Loucy (cell line): ENCODE results near the gene ARHGAP25.

Source experiments
- H2AFZ ChIP-seq: fragments of 200-600 bp; sonication (generic); 2 replicates; pipeline ENCODE4 v1.6.0; 2016; ENCODE audit warnings: antibody characterized with exemption, mild to moderate bottlenecking, low read length, moderate library complexity
- H3F3A ChIP-seq: fragments of 200-600 bp; 2 replicates; pipeline ENCODE4 v1.6.0; 2016; ENCODE audit warnings: antibody characterized with exemption, low read depth, mild to moderate bottlenecking
- H3K27me3 ChIP-seq: fragments of 200-600 bp; sonication (generic); 2 replicates; pipeline ENCODE4 v1.6.1; 2014; ENCODE audit warnings: low read length, mild to moderate bottlenecking; ENCODE audit not compliant: insufficient read depth, poor library complexity, severe bottlenecking
- H3K36me3 ChIP-seq: fragments of 200-600 bp; sonication (generic); 2 replicates; pipeline ENCODE4 v1.6.1; 2016; ENCODE audit warnings: low read length; ENCODE audit not compliant: insufficient read depth
- H3K4me1 ChIP-seq: fragments of 200-600 bp; sonication (generic); 2 replicates; pipeline ENCODE4 v1.5.1; 2014; ENCODE audit warnings: low read length, mild to moderate bottlenecking; ENCODE audit not compliant: insufficient read depth, poor library complexity, severe bottlenecking
- H3K4me2 ChIP-seq: fragments of 200-600 bp; sonication (generic); 2 replicates; pipeline ENCODE4 v1.6.0; 2014; ENCODE audit warnings: antibody characterized with exemption, low read length, low read depth, mild to moderate bottlenecking; ENCODE audit not compliant: poor library complexity, severe bottlenecking
- H3K4me3 ChIP-seq: fragments of 200-600 bp; sonication (generic); 2 replicates; pipeline ENCODE4 v1.5.1; 2014; ENCODE audit warnings: low read length, mild to moderate bottlenecking, mixed read lengths; ENCODE audit not compliant: poor library complexity, severe bottlenecking
- H3K79me2 ChIP-seq: fragments of 200-600 bp; sonication (generic); 2 replicates; pipeline ENCODE4 v1.6.1; 2014; ENCODE audit warnings: low read length; ENCODE audit not compliant: insufficient read depth
- H3K9ac ChIP-seq: fragments of 200-600 bp; sonication (generic); 2 replicates; pipeline ENCODE4 v1.6.0; 2014; ENCODE audit warnings: mild to moderate bottlenecking, low read depth, low read length, moderate library complexity; ENCODE audit not compliant: poor library complexity, severe bottlenecking
- H3K9me2 ChIP-seq: fragments of 200-600 bp; sonication (generic); replicated peaks from 2 replicates; pipeline ENCODE4 v1.6.1; 2016; ENCODE audit warnings: low read depth, low read length, mixed read lengths
- H3K9me3 ChIP-seq: fragments of 200-600 bp; sonication (generic); 2 replicates; pipeline ENCODE4 v1.6.1; 2014; ENCODE audit warnings: mild to moderate bottlenecking, antibody characterized with exemption, low read length, low read depth; ENCODE audit not compliant: insufficient read depth
- H4K20me1 ChIP-seq: fragments of 200-600 bp; sonication (generic); 2 replicates; pipeline ENCODE4 v1.6.0; 2014; ENCODE audit warnings: antibody characterized with exemption, low read length, mild to moderate bottlenecking; ENCODE audit not compliant: insufficient read depth, poor library complexity, severe bottlenecking
- EZH2phosphoT487 ChIP-seq: fragments of 200-600 bp; IDR thresholded peaks from 2 replicates; pipeline ENCODE4 v1.6.1; 2018; ENCODE audit warnings: antibody characterized with exemption, mild to moderate bottlenecking, moderate library complexity, borderline replicate concordance
- TF ChIP-seq, protein P1 (sequence below): fragments of 200-600 bp; sonication (generic); conservative IDR thresholded peaks from 2 replicates; pipeline ENCODE4 v1.5.1; 2014; ENCODE audit warnings: mild to moderate bottlenecking, antibody characterized with exemption, low read length

ARHGAP25 gene

DNA sequence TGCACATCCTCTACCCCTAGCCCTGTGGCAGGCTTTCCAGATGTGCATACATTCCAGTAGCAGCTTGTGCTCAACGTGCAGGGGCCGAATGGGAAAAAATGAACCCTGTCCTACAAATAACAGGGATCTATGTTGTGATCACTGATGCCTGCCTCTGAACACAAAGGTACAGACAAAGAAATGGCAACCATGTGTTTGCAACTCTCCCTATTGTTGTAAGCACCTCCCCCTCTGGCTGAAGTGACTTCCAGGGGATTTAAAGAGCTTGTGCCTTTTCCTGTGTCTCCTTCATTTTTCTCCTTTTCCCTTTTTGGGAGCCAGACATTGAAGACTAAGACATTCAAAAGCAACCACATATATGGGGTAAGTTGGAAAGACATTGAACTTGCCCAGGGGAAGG lies 21.6 kb downstream of the ARHGAP25 start:
- H3K79me2 ChIP-seq: peaks cover 44% of the 10 kb centered on the region
- H2AFZ ChIP-seq: no peak overlapping the region
- H3K9ac ChIP-seq: no peak overlapping the region

DNA sequence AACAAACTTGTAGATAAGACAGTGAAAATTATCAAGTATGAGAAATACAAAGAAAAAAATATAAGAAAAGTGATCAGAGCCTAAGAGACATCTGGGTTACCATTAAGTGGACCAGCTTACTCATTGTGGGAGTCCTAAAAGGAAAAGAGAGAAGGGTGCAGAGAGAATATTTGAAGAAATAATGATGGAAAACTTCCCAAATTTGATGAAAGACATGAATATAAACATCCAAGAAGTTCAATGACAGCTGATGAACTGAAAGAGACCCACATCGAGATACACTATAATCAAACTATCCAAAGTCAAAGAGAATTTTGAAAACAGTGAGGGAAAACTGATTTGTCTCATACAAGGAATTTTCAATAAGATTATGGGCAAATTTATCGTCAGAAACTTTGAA lies 22.5 kb downstream of the ARHGAP25 start:
- no peaks in the 10 kb centered on the region for H3K27me3 ChIP-seq
- peaks cover 55% of the 10 kb centered on the region for H3K4me1 ChIP-seq
- H4K20me1 ChIP-seq: no peaks in the 10 kb centered on the region
- no peak for TF ChIP-seq EZH2phosphoT487
- TF ChIP-seq, protein P1, sequence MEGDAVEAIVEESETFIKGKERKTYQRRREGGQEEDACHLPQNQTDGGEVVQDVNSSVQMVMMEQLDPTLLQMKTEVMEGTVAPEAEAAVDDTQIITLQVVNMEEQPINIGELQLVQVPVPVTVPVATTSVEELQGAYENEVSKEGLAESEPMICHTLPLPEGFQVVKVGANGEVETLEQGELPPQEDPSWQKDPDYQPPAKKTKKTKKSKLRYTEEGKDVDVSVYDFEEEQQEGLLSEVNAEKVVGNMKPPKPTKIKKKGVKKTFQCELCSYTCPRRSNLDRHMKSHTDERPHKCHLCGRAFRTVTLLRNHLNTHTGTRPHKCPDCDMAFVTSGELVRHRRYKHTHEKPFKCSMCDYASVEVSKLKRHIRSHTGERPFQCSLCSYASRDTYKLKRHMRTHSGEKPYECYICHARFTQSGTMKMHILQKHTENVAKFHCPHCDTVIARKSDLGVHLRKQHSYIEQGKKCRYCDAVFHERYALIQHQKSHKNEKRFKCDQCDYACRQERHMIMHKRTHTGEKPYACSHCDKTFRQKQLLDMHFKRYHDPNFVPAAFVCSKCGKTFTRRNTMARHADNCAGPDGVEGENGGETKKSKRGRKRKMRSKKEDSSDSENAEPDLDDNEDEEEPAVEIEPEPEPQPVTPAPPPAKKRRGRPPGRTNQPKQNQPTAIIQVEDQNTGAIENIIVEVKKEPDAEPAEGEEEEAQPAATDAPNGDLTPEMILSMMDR: no peak
- peaks cover 41% of the 10 kb centered on the region for H3K79me2 ChIP-seq
- no peak overlapping the region for H2AFZ ChIP-seq
- no peaks in the 10 kb centered on the region for H3F3A ChIP-seq
- no peak overlapping the region for H3K9ac ChIP-seq
- H3K4me3 ChIP-seq: no peak overlapping the region
- H3K36me3 ChIP-seq: peaks cover 15% of the 10 kb centered on the region
- no peak overlapping the region for H3K4me2 ChIP-seq
- H3K9me2 ChIP-seq: no peaks in the 10 kb centered on the region
- peaks cover 15% of the 10 kb centered on the region; the same call in 1 of the 2 replicates for H3K9me3 ChIP-seq

More for the DNA sequence above, 21.6 kb downstream of the ARHGAP25 start:
- no peak overlapping the region for H3K4me2 ChIP-seq
- H3K9me2 ChIP-seq: no peaks in the 10 kb centered on the region
- no peaks in the 10 kb centered on the region for H4K20me1 ChIP-seq
- H3K4me3 ChIP-seq: no peak overlapping the region
- TF ChIP-seq, protein P1: no peak
- TF ChIP-seq EZH2phosphoT487: no peak
- H3K27me3 ChIP-seq: no peaks in the 10 kb centered on the region
- H3F3A ChIP-seq: no peaks in the 10 kb centered on the region
- H3K9me3 ChIP-seq: peaks cover 15% of the 10 kb centered on the region; the same call in 1 of the 2 replicates
- H3K36me3 ChIP-seq: peaks cover 15% of the 10 kb centered on the region
- H3K4me1 ChIP-seq: peaks cover 54% of the 10 kb centered on the region

DNA sequence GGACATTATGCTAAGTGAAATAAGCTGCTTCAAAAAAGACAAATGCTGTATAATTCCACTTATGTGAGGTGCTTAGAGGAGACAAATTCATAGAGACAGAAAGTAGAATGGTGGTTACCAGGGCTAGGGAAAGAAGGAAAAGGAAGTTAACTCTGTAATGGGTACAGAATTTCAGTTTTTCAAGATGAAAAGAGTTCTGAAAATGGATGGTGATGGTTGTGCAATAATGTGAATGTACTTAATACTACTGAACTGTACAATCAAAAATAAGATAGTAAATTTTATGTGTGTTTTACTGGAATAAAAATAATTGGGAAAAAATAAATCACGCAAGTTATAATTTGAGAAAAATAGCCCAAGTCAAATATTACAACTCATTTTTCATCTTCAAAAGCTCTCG lies 27.5 kb downstream of the ARHGAP25 start:
- H3K4me3 ChIP-seq: peak overlapping the region; percentile 29
- H3F3A ChIP-seq: peaks cover 7% of the 10 kb centered on the region; the same call in 1 of the 2 replicates
- H3K36me3 ChIP-seq: peaks cover 3% of the 10 kb centered on the region
- no peak overlapping the region for H2AFZ ChIP-seq
- no peak for TF ChIP-seq EZH2phosphoT487
- TF ChIP-seq, protein P1: no peak
- peaks cover 5% of the 10 kb centered on the region; the same call in 1 of the 2 replicates for H3K9me3 ChIP-seq
- peak overlapping the region; percentile 51 for H3K4me2 ChIP-seq
- peaks cover 75% of the 10 kb centered on the region for H3K4me1 ChIP-seq
- H3K79me2 ChIP-seq: peaks cover 29% of the 10 kb centered on the region
- H3K9ac ChIP-seq: peak overlapping the region; percentile 44
- no peaks in the 10 kb centered on the region for H3K27me3 ChIP-seq
- H3K9me2 ChIP-seq: no peaks in the 10 kb centered on the region
- no peaks in the 10 kb centered on the region for H4K20me1 ChIP-seq
